LNCaP clone FGC (cell line): ENCODE results near the gene ZNRD2.

Source experiments
- DNase-seq: peaks from one replicate; pipeline ENCODE4 v3.0.0-alpha.2; 2011; ENCODE audit warnings: low read depth
- H3K4me3 ChIP-seq: 2 replicates; pipeline ENCODE4 v1.5.1; 2011; ENCODE audit warnings: mild to moderate bottlenecking, low read depth, low read length, control low read depth
- CTCF ChIP-seq: IDR thresholded peaks from 2 replicates; pipeline ENCODE4 v1.5.1; 2012; ENCODE audit warnings: mild to moderate bottlenecking; ENCODE audit not compliant: control insufficient read depth, insufficient read depth; ENCODE audit errors: extremely low read depth

The ZNRD2 gene

GRCh38 chr11:65526744-65527143 lies 43.5 kb upstream of the ZNRD2 start:
- no peak for DNase-seq
- no peak overlapping the region for H3K4me3 ChIP-seq
- no peak for TF ChIP-seq CTCF

GRCh38 chr11:65528819-65529350 lies 41.4 kb upstream of the ZNRD2 start:
- TF ChIP-seq CTCF, result no peak
- H3K4me3 ChIP-seq, result no peak overlapping the region
- DNase-seq, result no peak

- no peak overlapping the region for H3K4me3 ChIP-seq
- TF ChIP-seq CTCF, result no peak
- no peak for DNase-seq
These were observed 40.7 kb upstream of the ZNRD2 start for GRCh38 chr11:65529475-65530156.

GRCh38 chr11:65530157-65530496 lies 40.1 kb upstream of the ZNRD2 start:
- no peak for TF ChIP-seq CTCF
- DNase-seq, result no peak

GRCh38 chr11:65532388-65533064 lies 37.8 kb upstream of the ZNRD2 start:
- no peak overlapping the region for H3K4me3 ChIP-seq
- no peak for TF ChIP-seq CTCF
- no peak for DNase-seq

More at GRCh38 chr11:65530157-65530496, 40.1 kb upstream of the ZNRD2 start:
- no peak overlapping the region for H3K4me3 ChIP-seq

- H3K4me3 ChIP-seq, result no peak overlapping the region
- no peak for TF ChIP-seq CTCF
- no peak for DNase-seq
These were observed 35.2 kb upstream of the ZNRD2 start for GRCh38 chr11:65535102-65535501.
